HG03097 (cell line): Measurements from ENCODE around the gene GCDH.
"Not testable (repeated sequence)": the region's sequence is repeated elsewhere in the genome, so short reads cannot be mapped to it uniquely, and the experiment has no call there.

Experiments used
- ATAC-seq: cut with Tn5 transposase; IDR thresholded peaks from one replicate; pipeline ENCODE4 v1.9.1; 2021; ENCODE audit not compliant: unreplicated experiment, low FRiP score

The GCDH gene

DNA sequence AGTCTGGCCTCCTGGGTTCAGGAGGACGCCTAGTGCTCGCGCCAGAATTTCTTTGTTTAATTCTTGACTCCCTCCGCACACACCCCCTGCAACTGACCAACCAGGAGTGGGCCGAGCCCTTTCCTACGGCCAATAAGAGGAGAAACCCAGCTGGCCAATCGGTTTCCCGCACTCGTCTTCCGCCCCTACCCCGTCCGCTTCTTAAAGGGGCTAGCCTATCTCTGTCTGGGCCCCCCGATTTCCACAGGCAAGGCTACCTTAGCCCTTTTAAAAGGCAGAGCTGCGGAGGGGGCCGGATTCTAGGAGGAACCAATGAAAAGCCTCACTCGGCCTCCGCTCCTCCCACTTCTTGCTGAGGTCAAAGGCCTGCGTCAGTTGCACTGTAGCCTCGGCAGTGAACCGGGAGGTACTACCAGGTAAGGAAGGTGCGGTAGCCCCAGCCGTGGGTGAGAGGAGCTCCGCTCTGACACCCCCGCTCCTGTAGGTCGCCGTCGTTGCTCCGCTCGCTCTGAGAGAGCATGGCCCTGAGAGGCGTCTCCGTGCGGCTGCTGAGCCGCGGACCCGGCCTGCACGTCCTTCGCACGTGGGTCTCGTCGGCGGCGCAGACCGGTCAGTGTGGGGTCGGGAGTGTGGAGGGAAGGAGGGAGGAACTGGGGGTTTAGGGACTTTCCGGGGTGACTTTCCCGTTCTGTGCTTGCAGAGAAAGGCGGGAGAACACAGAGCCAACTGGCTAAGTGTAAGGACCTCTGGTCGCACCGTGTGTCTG is at the start of gene GCDH:
Gene GCDH (plus strand): TSS at position 374 of the 766 bp plus-strand sequence. CDS start 145 bp downstream, at position 519.
- ATAC-seq: peak; percentile 83

DNA sequence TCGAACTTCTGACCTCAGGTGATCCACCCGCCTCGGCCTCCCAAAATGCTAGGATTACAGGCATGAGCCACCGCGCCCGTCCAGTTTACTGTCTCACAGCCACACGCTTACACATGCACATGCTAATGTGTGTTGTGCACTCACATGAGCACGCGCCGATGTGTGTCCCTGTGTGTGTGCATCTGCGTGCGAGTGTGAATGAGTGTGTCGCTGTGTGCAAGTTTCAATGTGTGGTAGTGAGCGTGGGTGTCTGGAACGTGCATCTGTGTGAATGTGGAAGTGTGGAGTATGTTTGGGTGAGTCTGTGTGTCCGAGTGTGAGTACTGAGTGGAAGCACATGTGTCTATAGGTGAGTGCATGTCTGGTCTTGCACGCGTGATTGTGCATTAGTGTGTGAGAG is 48.4 kb upstream of the GCDH start:
- no peak for ATAC-seq

DNA sequence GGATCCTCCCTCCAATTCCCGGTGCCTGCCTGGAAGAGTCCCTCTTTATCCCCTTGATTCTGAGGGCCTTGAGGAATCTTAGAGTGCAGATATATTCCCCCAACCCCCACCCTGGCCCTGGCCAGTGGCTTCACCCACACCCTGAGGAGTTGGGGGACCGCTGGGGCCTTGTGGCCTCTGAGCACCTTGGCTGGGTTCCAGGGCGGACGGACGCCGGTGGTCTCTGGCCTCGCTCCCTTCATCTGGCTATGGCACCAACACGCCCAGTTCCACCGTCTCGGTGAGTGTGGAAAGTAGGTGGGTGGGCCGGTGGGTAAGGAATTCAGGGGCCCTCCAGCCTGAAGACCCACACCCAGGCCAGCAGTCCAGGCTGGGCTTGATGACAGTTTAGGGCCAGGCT is 47.6 kb upstream of the GCDH start:
- ATAC-seq: no peak

DNA sequence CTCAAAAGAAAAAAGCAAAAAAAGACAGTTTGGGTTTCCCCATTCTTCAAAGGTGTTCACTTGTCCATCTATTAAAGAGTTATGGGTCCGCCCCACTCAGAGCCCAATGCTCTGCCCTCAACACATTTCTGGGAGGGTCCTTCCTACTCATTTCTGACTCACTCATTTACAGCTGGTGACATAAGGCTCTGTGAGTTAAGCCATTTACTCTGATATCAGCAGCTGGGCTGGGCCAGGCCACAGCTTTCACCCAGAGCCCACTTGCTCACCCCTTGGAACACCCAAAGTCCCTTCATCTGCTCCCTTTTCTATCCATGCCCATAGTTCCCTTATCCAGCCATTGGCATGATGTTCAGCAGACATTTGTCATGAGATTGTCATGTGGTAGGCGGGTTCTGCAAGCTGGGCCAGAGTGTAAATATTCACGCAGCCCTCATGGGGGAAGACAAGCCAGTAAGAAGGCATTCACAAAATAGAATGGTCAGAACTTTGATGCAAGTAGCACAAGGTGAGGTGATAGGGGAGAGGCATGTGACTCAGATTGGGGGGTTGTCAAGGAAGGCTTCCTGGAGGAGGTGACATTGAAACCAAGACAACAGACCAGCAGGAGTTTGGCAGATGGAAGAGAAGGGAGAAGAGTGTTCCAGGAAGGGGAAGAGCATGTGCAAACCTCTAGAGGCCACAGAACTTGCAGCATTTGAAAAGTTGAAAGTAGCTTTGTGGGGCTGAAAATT is 46.8 kb upstream of the GCDH start:
- no peak for ATAC-seq

- ATAC-seq: not testable (repeated sequence)
Observed at GRCh38 chr19:12846613-12847012, 44.3 kb upstream of the GCDH start.

DNA sequence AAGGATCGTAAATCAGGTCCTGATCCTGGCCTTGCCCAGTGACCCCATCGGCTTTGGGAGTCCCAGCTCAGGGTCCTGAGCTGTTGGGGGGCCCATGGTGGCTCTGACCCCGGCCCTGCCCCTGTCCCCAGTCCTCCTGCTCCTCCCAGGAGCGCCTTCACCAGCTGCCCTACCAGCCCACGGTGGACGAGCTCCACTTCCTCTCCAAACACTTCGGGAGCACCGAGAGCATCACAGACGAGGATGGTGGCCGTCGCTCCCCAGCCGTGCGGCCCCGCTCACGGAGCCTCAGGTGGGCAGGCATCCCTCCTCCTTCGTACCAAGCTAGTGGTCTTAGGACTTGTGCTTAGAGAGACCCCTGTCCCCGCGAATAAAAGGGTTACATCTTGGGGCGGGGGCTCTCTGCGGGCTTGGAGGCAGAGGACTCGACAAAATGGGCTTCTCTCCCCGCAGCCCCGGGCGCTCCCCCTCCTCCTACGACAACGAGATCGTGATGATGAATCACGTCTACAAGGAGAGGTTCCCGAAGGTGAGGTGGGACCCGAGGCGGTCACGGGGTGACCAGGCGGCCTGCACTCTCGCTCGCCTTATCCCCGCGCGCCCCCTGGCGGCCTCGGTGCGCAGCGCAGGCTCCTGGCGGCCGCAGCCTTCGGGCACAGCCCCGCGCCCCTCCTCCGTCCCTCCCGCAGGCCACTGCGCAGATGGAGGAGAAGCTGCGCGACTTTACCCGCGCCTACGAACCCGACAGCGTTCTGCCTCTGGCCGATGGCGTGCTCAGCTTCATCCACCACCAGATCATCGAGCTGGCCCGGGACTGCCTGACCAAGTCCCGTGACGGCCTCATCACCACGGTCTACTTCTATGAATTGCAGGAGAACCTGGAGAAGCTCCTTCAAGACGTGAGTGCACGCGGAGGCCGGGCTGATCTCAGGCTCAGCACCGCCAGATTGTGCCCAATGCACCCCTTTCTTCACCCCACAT is 43.5 kb upstream of the GCDH start:
- ATAC-seq: no peak

- no peak for ATAC-seq
Observed at GRCh38 chr19:12856653-12857052, 34.3 kb upstream of the GCDH start.

- ATAC-seq: no peak
Observed at GRCh38 chr19:12858041-12858928, 32.7 kb upstream of the GCDH start.

GRCh38 chr19:12859546-12859945 is 31.4 kb upstream of the GCDH start:
- ATAC-seq: no peak

DNA sequence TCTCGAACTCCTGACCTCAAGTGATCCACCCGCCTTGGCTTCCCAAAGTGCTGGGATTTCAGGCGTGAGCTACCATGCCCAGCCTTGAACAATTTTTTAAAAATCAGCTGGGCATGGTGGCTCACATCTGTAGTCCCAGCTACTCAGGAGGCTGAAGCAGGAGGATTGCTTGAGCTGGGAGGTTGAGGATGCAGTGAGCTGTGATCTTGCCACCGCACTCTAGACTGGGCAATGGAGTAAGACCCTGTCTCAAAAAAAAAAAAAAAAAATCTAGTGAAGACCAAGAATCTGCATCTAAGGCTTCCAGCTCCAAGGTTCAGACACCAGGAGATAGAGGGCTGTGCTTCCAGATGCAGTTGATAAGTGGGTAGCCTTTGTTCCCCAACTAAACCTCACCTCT is 26.8 kb upstream of the GCDH start:
- no peak for ATAC-seq

DNA sequence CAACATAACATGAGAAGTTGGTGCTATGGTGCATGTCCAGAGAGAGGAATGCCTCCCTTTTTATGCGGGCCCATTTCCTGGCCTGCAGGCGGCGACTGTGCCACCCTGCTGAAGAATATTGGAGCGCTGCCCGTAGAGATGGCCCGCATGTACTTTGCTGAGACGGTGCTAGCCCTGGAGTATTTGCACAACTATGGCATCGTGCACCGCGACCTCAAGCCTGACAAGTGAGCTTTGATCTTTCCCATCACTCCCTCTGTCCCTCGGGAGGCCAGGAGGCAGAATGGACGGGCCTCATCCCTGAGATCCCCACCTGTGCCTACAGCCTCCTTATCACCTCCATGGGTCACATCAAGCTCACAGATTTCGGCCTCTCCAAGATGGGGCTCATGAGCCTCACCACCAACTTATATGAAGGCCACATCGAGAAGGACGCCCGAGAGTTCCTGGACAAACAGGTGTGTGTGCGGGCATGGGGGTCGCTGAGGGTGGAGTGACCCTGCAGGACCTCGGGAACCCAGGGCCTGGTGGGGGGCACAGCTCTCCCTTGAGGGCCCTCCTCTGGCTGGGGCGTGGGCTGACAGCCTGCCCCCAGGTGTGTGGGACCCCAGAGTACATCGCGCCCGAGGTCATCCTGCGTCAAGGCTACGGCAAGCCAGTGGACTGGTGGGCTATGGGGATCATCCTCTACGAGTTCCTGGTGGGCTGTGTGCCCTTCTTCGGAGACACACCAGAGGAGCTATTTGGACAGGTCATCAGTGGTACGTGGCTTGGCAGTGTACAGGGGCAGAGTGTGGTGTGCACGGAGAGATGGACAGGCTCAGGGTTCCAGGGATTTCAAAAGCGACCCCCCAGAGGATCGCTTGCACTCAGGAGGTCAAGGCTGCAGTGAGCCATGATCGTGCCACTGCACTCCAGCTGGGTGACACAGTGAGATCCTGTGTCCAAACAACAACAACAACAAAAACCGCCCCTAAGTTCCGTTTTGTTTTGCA is 25.9 kb upstream of the GCDH start:
- ATAC-seq: no peak

DNA sequence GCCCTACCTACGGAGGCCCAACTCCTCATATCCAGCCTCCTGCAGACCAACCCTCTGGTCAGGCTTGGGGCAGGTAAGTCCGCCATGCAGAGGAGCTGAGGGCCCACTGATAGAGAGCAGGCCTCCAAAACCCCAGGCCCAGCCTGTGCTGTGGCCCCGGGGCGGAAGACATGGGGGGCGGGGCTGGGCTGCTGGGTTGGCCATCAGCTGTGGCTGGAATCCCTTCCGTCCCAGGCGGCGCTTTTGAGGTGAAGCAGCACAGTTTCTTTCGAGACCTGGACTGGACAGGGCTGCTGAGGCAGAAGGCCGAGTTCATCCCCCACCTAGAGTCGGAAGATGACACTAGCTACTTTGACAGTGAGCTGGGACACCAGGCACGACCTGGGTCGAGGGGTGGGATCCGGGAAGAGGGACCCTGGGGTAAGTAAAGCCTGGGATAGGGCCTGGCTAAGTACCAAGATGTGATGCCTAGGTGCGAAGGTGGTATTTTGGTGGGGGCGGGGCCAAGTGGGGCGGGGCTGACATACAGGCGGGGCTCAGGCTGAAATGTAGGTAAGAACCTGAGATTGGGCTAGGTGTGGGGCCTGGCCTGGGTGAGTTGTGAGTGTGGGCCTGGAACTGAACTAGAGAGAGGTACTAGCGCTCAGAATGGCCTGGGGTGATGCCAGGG is 25.1 kb upstream of the GCDH start:
- no peak for ATAC-seq

- no peak for ATAC-seq
Observed at GRCh38 chr19:12866416-12867119, 24.4 kb upstream of the GCDH start.

- peak; percentile 46 for ATAC-seq
Observed at GRCh38 chr19:12867120-12868099, 23.6 kb upstream of the GCDH start.

DNA sequence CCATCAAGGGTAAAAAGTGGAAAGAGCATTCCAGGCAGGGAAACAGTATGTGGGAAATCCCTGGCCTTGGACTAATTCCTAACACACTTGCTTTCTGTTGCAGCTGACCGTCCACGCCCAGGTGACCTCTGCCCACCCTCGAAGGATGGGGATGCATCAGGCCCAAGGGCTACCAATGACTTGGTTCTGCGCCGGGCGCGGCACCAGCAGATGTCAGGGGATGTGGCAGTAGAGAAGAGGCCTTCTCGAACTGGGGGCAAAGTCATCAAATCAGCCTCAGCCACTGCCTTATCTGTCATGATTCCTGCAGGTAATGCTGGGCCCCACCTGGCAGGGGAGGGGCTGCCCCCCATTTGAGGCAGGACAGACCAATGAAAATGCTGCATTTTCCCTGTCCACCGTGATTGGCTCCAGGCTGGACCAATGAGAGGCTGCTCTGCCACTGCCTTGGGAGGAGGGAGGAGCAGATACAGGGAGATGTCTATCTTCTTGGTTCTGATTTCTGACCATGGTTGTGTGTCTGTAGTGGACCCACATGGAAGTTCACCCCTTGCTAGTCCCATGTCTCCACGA is 22.3 kb upstream of the GCDH start:
- no peak for ATAC-seq

- no peak for ATAC-seq
Observed at GRCh38 chr19:12871681-12872080, 19.3 kb upstream of the GCDH start.
